GM19099 (cell line): Measurements from ENCODE around the gene RPSA.

Experiments
- POLR2A ChIP-seq: IDR thresholded peaks from 3 replicates; pipeline ENCODE4 v1.6.1; 2011; ENCODE audit warnings: low read depth; ENCODE audit not compliant: insufficient read length; ENCODE audit errors: extremely low read depth

The RPSA gene

DNA sequence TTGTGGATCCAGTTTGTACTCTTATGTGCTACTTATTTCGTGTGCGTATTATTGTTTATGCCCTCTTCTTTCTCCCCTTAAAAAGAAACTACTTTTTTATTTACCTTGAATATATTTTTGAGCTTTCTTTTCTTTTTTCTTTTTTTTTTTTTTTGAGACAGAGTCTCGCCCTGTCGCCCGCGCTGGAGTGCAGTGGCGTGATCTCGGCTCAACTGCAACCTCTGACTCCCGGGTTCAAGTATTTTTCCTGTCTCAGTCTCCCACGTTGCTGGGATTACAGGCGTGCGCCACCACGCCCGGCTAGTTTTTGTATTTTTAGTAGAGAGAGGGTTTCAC, 21.9 kb upstream of the RPSA start:
- TF ChIP-seq POLR2A, result no peak

DNA sequence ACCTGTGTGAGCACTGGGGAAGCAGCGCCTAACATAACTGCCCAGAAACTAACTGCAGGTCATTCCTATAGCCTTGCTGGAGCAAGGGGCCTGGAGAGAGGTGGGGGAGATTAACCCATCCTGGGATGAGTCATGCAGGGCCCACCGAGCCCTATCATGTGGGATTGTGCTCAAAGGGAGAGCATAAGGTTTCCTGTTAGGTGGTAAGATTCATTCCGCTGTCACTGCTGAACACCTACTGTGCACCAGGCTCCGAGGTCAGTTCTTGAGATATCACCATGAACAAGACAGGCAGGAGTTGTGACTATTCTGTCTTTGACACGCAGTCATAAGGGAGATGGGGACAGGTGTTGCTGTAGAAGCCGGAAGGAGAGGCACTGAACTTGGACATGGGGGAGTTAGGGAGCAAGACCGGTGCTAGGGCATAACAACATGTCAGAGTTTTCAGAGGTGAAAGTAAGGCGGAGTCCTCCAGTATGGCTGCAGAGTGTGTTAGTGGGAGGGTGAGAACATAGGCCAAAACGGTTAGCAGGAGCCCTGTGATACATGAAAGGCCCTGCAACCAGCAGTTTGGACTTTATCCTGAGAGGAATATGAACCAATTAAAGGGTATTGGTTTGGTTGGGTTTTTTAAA, 20.9 kb upstream of the RPSA start:
- no peak for TF ChIP-seq POLR2A

DNA sequence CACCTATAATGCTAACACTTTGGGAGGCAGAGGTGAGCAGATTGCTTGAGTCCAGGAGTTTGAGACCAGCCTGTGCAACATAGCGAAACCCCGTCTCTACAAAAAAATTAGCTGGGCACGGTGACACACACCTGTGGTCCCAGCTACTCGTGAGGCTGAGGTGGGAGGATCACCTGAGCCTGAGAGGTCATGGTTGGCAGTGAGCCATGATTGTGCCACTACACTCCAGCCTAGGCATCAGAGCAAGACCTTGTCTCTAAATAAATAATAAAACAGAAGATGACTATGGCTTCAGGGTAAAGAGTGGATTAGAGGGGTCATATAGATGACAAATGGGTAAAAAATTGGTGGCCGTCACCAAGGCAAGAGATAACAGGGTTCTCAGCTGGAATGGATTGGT, 20.2 kb upstream of the RPSA start:
- TF ChIP-seq POLR2A, result no peak

DNA sequence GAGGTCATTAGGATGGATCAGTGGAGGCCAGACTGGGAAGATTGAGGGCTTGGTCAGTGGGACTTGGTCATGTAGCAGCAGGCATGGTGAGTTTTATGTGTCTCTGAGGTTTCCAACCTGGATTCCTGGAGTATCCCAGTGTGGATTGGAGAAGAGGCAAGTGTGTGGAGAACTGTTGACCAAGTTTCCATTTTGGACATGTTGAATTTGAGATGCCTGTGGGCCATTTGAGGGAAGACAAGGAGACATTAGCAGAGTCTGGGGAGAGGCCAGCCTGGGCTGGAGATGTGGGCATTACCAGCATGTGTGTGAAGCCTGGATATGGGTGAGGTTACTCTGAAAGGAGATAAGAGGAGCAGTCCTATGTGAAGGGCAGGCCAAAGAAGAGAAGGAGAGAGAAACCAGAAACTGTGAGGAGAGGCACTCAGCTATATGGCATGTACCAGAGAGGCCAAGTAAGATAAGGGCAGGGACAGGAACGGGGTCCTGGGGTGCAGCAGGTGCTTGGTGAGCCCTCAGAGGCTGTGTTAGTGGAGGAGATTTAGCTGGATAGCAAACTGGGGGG, 19.0 kb upstream of the RPSA start:
- TF ChIP-seq POLR2A, result no peak

DNA sequence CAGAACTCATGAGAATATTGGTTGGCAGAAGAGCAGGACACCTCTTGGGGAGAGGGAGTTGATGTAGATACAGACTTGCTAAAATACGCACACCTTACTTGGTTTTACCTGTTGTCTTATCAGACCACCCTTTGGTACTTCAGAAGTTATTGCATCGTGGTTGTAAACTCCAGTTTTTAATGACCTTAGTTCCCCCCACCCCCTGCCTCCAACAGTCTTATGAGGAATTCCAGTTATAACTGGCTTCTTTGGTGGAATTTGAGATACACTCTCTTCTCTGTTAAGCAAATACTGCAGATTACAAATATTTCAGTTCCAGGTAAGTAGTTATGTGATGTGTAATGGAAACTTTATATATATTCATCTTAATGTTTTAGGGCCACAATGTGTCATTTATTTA, 18.4 kb upstream of the RPSA start:
- TF ChIP-seq POLR2A, result no peak

DNA sequence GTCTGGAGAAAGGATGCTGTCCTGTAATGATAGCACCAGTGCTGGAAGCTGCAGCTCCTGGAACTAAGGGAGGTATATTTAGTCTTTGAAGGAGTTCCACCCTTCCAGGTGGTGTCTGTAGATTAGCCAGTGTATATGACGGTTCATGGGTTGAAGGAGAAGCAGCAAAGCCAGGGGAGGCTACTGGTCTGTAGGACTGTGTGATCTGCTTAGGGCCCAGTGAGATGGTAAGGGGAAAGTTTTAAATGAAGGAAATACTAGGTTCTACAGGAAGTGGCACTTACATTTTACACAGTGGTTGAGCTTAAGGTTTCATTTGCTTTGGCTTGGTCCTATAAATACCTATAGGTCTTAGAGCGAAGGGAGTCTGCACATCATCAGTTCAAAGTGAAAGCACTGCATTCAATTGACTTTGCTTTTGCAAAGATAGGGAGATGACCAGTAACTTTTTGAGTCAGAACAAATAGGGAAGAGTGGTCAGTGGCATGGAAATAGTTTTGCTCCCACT, 17.7 kb upstream of the RPSA start:
- TF ChIP-seq POLR2A, result peak; percentile 29

DNA sequence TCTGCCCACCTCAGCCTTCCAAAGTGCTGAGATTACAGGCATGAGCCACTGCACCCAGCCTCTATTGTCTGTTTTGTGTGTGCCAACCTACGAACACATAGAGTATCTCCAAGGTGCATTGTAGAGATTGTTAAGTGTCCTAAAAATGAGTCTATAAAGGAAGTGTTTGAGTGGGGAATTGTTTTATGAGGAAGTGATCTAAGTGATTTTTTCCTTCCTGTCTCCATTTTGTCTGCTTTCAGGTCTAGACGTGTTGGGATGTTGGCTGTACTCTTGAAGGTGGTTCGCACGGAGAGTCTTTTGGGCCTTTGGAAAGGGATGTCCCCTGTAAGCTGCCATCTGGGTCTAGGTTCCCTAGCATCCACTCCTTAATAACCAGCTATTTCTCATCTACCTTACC, 16.3 kb upstream of the RPSA start:
- TF ChIP-seq POLR2A, result no peak

DNA sequence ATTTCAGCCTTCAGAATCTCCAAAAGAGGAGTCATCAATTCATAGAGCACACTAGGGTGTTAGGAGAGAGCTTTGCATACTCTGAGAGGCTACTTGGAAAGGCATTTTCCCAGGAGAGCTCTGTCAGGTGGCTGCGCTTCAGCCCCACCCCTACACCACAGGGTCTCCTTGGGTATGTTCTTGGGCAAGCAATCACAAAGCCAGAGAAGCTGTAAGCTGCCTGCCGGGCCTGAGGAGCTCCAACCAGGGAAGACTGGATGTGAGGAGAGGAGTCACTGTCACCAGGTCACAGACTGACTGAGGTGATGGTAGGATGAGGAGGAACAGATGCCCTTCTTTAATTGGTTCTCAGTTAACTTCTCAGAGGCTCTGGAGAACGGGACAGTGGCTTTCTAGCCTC, 9.8 kb upstream of the RPSA start:
- TF ChIP-seq POLR2A, result no peak

DNA sequence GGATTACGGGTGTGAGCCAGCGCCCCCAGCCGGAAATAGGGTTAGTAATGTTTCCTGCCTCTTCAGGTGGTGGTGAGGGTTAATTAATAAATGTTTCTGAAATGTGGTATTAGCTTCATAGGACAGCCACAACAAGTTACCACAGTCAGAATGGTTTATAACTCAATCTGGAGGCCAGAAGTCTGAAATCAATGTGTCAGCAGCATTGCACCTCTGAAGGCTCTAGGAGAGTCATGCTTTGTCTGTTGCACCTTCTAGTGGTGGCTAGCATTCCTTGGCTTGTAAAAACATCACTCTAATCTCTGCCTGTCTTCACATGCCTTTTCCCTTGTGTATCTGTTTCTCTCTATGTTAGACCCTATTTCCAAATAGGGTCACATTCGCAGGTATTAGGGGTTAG, 7.8 kb upstream of the RPSA start:
- no peak for TF ChIP-seq POLR2A

DNA sequence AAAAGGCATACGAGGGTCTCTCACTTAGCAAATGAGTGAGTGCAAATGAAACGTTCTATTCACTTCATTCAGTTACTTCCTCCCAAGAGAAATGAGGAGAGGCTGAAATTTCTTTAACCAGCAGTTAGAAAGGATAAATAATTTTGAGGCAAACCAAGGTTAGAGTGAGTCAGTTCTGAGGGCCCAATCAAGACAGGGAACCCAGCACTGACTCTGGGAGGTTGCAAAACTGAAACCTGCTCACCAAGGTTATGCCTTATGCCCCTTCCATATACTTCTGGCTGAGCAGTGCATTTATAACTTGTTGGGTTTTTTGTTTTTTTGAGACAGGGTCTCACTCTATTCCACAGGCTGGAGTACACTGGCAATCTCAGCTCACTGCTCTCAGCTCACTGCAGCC, 4.5 kb upstream of the RPSA start:
- TF ChIP-seq POLR2A, result no peak

DNA sequence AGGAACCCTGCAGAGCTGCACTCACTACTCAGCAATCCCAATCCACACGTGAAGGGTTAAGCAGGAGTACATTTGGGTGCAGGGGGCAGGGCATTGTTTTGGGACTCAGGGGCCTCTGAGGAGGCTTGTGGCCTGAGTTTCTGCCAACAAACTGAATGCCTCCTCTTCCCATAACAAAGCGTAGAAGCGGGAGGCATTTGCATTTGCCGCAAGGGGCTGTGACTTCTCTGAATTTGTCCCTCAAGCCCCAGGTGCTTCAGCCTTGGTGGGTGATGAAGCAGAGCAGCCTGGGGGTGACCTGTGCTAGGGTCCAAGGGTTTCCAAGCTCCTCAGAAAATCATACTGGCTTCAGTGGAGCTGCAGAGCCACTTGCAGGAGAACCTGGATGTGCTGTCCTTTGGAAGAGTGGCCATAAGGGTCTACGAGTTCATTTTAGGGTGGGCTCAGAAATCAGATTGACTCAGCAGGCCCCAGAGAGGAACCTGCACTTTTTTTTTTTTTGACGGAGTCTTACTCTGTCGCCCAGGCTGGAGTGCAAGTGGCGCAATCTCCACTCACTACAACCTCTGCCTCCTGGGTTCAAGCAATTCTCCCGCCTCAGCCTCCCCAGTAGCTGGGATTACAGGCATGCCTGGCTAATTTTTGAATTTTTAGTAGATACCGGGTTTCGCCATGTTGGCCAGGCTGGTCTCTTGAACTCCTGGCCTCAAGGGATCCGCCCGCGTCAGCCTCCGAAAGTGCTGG, 1.4 kb upstream of the RPSA start:
- no peak for TF ChIP-seq POLR2A

DNA sequence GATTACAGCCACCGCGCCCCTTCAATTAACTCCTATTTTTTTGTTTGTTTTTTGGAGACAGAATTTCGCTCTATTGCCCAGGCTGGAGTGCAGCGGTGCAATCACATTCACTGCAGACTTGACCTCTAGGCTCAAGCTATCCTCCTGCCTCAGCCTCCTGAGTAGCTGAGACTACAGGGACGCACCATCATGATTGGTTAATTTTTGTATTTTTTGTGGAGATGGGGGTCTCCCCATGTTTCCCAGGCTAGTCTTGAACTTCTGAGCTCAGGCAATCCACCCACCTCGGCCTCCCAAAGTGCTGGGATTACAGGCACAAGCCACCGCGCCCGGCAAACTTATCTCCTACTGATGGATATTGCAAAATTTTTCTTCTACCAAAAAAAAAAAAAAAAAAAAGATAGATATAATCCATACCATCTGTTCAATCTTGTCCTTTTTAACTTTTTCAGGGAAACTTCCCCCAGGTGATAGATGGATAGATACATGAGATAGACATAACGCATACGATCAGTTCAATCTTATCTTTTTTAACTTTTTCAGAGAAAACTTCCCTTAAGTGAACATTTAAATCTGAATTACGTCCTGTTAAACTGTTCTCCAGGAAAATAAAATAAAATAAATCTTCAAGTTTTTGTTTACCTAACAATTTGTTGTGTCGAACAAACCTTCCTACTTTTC, 693 bp upstream of the RPSA start:
- no peak for TF ChIP-seq POLR2A

DNA sequence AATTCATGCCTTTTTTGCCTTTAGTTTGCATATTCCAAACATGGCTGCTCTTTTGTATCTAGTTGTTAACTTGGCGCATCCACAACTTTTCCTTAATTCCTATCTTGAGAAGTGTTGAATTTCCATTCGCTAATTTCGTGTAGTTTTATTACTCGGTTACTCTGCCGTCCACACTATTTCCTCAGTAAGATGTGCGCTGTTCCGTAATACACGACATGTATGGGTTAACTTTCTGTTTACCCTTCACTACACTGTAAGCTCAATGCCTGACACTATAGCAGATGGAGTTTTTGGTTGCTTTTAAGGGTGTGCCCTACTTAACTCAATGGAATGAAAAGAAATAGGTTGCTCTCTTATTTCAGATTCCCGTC, 724 bp downstream of the RPSA start:
- TF ChIP-seq POLR2A, result no peak

DNA sequence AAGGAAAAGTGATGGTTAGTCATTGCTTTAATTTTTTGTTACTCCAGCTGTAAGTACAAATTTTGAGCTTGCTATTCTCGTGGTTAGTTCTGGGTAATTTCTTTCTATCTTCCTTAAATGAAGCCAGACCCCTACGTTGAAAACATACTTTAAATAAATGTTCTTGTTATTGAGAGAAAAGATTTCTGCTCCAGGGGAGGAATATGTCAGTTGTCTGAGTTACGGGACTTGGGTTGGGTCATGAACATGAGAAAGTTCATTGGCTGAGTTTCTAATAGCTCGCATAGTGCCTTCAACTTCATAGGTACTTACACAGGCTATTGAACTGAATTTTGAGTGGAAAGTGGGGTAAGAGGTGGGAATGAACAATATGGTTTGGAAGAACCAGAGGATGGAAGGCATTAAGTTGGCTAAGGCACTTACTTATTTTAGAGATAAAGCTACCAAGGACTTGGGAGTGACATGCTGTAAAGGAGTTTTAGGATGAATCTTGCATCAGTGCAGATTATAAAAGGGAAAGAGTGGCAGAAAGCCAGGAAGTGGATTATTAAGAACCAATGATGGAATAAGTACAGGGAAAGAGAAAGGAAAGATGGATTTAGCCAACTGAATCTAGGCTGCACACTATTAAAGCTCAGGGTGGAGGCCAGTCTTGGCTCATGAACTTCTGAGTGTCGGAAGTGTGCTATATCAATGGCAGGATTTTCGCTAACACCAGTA, 1.4 kb downstream of the RPSA start:
- no peak for TF ChIP-seq POLR2A

DNA sequence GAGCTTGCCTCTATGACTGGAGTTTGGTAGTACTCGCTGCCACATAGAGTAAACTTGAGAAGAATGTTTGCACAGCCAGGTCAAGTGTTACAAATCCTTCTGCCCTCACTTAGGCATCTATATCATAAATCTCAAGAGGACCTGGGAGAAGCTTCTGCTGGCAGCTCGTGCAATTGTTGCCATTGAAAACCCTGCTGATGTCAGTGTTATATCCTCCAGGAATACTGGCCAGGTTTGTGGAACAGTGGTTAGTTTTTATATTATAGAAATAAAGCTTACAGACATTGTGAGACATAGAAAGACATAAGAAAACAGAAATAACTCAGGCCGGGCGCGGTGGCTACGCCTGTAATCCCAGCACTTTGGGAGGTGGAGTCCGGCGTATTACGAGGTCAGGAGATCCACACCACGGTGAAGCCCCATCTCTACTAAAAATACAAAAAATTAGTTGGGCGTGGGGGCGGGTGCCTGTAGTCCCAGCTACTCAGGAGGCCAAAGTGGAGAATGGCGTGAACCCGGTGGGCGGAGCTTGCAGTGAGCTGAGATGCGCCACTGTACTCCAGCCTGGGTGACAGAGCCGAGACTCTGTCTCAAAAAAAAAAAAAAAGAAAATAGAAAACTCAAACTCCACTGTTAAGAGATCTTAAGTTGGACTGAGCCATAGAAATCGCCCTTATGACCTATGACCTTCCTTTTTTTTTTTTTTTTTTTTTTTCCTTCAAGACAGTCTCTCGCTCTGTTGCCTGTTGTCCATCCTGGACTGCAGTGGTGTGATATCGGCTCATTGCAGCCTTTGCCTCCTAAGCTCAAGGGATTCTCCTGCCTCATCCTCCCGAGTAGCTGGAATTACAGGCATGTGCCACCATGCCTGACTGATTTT, 2.2 kb downstream of the RPSA start:
- TF ChIP-seq POLR2A, result no peak

DNA sequence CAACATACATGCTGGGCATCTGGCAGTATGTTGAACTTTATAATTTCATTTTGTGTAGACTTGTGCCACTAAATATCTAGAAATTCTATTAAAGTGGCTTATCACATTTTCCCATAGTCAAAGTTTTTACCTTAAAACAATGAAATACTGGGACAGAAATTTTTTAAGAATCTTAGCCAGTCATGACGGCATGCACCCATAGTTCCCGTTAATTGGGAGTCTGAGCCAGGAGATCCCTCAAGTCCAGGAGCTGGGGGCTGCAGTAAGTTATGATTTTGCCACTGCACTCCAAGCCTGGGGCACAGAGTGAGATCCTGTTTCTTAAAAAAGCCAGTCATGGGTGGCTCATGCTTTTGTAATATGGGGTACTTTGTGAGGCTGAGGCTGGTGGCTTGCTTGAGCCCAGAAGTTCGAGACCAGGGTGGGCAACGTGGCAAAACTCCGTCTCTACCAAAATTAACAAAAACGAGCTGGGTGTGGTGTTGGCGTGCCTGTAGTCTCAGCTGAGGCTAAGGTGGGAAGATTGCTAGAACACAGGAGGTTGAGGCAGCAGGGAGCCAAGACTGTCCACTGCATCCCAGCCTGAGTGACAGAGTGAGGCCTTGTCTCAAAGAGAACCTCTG, 3.1 kb downstream of the RPSA start:
- TF ChIP-seq POLR2A, result peak; percentile 22
